Measurements from ENCODE around the gene GREB1. TPM values are rescaled to one million over a fixed set of nuclear protein-coding genes. Genes with fewer than 3 reads are reported as not detected.

The GREB1 gene
- total and polyA plus RNA-seq, 2 experiments from 2014 or later, result 5.7 to 6.4 TPM

DNA sequence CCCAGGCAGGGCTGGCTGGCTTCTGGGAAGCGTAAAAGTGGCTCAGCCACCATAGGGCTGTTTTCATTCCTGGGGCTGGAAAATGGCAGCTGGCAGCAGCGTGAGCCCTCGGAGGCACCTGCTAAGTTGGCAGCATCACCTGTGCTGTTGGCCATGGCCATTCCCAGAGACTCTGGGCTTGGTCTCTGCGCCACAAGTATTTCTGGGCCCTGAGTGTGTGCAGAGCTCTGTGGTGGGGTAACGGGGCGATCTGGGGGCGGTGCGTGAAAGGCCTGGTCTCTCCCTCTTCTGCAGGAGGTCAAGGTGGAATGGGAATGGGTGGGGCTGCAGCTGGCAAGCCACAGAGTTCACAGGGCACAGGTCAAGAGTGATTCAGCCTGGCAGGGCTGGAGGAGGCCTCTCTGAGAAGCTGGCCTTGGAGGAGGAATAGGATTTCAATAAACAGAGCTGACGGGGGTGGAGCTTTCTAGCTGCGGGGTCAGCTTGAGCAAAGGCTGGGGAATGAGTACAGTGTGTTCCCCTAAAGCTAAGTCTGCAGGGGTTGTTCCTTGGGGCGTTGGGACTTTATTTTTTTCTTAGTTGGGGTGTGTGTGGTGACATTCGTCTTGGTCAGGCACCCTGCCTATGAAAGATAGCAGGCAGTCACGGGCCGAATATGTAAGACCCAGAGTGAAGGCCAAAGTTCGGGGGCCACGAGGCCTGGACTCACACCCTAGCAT lies 146.5 kb downstream of the GREB1 start:
- H3K9me2 ChIP-seq (replicated peaks; ENCODE audit: insufficient read depth), result no peaks in the 10 kb centered on the region
- TF ChIP-seq, protein P1, sequence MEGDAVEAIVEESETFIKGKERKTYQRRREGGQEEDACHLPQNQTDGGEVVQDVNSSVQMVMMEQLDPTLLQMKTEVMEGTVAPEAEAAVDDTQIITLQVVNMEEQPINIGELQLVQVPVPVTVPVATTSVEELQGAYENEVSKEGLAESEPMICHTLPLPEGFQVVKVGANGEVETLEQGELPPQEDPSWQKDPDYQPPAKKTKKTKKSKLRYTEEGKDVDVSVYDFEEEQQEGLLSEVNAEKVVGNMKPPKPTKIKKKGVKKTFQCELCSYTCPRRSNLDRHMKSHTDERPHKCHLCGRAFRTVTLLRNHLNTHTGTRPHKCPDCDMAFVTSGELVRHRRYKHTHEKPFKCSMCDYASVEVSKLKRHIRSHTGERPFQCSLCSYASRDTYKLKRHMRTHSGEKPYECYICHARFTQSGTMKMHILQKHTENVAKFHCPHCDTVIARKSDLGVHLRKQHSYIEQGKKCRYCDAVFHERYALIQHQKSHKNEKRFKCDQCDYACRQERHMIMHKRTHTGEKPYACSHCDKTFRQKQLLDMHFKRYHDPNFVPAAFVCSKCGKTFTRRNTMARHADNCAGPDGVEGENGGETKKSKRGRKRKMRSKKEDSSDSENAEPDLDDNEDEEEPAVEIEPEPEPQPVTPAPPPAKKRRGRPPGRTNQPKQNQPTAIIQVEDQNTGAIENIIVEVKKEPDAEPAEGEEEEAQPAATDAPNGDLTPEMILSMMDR (IDR thresholded peaks at IDR 0.05; ENCODE audit: poor library complexity), result no peak
- no peak for TF ChIP-seq EZH2phosphoT487 (IDR thresholded peaks at IDR 0.05; ENCODE audit: low read depth, severe bottlenecking, unreplicated experiment)
- no peak for TF ChIP-seq EZH2 (IDR thresholded peaks at IDR 0.05; ENCODE audit: borderline replicate concordance)
- peak; percentile 46 for DNase-seq (ENCODE audit: low spot score)
- H3K4me2 ChIP-seq, result no peak overlapping the region
- no peak overlapping the region for H3K4me3 ChIP-seq
- H2AFZ ChIP-seq, result no peak overlapping the region
- H3K36me3 ChIP-seq (replicated peaks; ENCODE audit: insufficient read depth, low read depth), result no peaks in the 10 kb centered on the region
- peaks cover 11% of the 10 kb centered on the region for H3K4me1 ChIP-seq (ENCODE audit: insufficient read depth)
- WGBS (ENCODE audit: low lambda C conversion rate, missing lambda C conversion rate), result 76% methylated on average over 16 of the region's 16 CpGs
- H3K79me2 ChIP-seq, result no peaks in the 10 kb centered on the region
- H4K20me1 ChIP-seq (ENCODE audit: insufficient read depth, poor library complexity, severe bottlenecking), result no peaks in the 10 kb centered on the region
- H3K9me3 ChIP-seq (ENCODE audit: low read depth), result no peaks in the 10 kb centered on the region
- no peak overlapping the region for H3K27ac ChIP-seq
- peaks cover 14% of the 10 kb centered on the region for H3K27me3 ChIP-seq

DNA sequence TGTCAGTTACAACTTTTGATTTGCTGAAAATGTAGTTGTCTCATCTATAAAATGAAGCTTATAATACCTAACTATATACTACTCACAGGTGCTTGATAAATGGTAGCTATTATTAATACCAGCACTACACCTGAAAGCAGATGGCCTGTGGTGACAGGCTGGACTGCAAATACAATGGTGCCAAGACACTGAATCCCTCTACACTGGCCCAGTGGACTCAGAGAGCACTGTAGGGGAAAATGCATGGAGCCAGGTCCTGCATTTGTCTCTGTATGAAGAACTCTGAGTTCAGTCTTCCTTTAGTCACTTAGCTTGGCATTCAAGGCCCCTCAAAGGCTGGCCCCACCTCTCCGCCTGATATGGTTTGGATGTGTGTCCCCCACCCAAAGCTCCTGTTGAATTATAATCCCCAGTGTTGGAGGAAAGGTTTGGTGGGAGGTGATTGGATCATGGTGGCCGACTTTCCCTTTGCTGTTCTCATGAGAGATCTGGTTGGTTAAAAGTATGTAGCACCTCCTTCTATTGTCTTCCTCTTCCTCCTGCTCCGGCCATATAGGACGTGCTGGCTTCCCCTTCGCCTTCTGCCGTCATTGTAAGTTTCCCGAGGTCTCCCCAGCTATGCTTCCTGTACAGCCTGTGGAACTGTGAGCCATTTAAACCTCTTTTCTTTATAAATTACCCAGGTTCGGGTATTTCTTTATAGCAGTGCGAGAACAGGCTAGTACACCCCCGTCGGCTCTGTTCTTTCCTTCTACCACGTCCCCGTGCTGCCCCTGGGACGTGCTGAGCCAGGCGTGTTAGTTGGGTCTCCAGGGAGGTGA lies 147.3 kb downstream of the GREB1 start:
- peaks cover 14% of the 10 kb centered on the region for H3K27me3 ChIP-seq
- no peaks in the 10 kb centered on the region for H3K9me2 ChIP-seq (replicated peaks; ENCODE audit: insufficient read depth)
- no peak overlapping the region for H3K27ac ChIP-seq

GRCh38 chr2:11681722-11682589 lies 148.1 kb downstream of the GREB1 start:
- H3K4me1 ChIP-seq (ENCODE audit: insufficient read depth), result peaks cover 11% of the 10 kb centered on the region
- no peak overlapping the region for H3K4me3 ChIP-seq
- peak; percentile 62 for DNase-seq (ENCODE audit: low spot score)
- 65% methylated on average over 30 of the region's 31 CpGs for WGBS (ENCODE audit: low lambda C conversion rate, missing lambda C conversion rate)
- H3K36me3 ChIP-seq (replicated peaks; ENCODE audit: insufficient read depth, low read depth), result no peaks in the 10 kb centered on the region
- no peak overlapping the region for H3K27ac ChIP-seq
- no peak overlapping the region for H3K4me2 ChIP-seq
- H3K9me3 ChIP-seq (ENCODE audit: low read depth), result no peaks in the 10 kb centered on the region
- H3K27me3 ChIP-seq, result peaks cover 14% of the 10 kb centered on the region
- H3K9me2 ChIP-seq (replicated peaks; ENCODE audit: insufficient read depth), result no peaks in the 10 kb centered on the region
- H2AFZ ChIP-seq, result no peak overlapping the region
- no peaks in the 10 kb centered on the region for H4K20me1 ChIP-seq (ENCODE audit: insufficient read depth, poor library complexity, severe bottlenecking)
- TF ChIP-seq EZH2phosphoT487 (IDR thresholded peaks at IDR 0.05; ENCODE audit: low read depth, severe bottlenecking, unreplicated experiment) (no peak), EZH2 (IDR thresholded peaks at IDR 0.05; ENCODE audit: borderline replicate concordance) (no peak)
- TF ChIP-seq, protein P1 (IDR thresholded peaks at IDR 0.05; ENCODE audit: poor library complexity), result peak; percentile 79
- no peaks in the 10 kb centered on the region for H3K79me2 ChIP-seq

More for the DNA sequence above, 147.3 kb downstream of the GREB1 start:
- TF ChIP-seq EZH2phosphoT487 (IDR thresholded peaks at IDR 0.05; ENCODE audit: low read depth, severe bottlenecking, unreplicated experiment), result no peak
- TF ChIP-seq EZH2 (IDR thresholded peaks at IDR 0.05; ENCODE audit: borderline replicate concordance), result no peak
- TF ChIP-seq, protein P1 (IDR thresholded peaks at IDR 0.05; ENCODE audit: poor library complexity), result no peak
- no peaks in the 10 kb centered on the region for H4K20me1 ChIP-seq (ENCODE audit: insufficient read depth, poor library complexity, severe bottlenecking)
- H3K4me3 ChIP-seq, result no peak overlapping the region
- 94% methylated on average over 15 of the region's 15 CpGs for WGBS (ENCODE audit: low lambda C conversion rate, missing lambda C conversion rate)
- no peak overlapping the region for H3K4me2 ChIP-seq
- peaks cover 11% of the 10 kb centered on the region for H3K4me1 ChIP-seq (ENCODE audit: insufficient read depth)
- DNase-seq (ENCODE audit: low spot score), result no peak
- no peak overlapping the region for H2AFZ ChIP-seq
- no peaks in the 10 kb centered on the region for H3K79me2 ChIP-seq
- no peaks in the 10 kb centered on the region for H3K36me3 ChIP-seq (replicated peaks; ENCODE audit: insufficient read depth, low read depth)
- H3K9me3 ChIP-seq (ENCODE audit: low read depth), result no peaks in the 10 kb centered on the region

Measured in hepatocyte (in vitro differentiated cells).